Gastrocnemius medialis (tissue), 4 donors: ENCODE data around the gene TP53AIP1. TPM values are rescaled to one million over a fixed set of nuclear protein-coding genes. Genes with fewer than 3 reads are reported as not detected.

Source experiments
- ATAC-seq, 2 donors: fragments of 150-250 bp; one replicate each; pipeline ENCODE4 v1.9.1; 2016
- DNase-seq, 2 donors: peaks; one replicate each; pipeline ENCODE4 v3.0.0-alpha.2; 2019
- H3K27ac ChIP-seq, 4 donors: fragments of 200-600 bp; sonication (generic); 1 replicate in 1 of 4; 2 replicates in 3 of 4; pipeline ENCODE4 v1.5.1; 2016 to 2018; ENCODE audit warnings: mild to moderate bottlenecking in 2 of 4, moderate library complexity in 1 of 4
- H3K27me3 ChIP-seq, 3 donors: fragments of 200-600 bp; sonication (generic) in 2 of 3; 1 replicate in 1 of 3; 2 replicates in 2 of 3; pipeline versions ENCODE4 v1.5.1 to v1.6.0; 2016 to 2019; ENCODE audit warnings: mild to moderate bottlenecking in 1 of 3, moderate library complexity in 1 of 3
- H3K36me3 ChIP-seq, 2 donors: fragments of 200-600 bp; sonication (generic) in 1 of 2; one replicate each; pipeline ENCODE4 v1.5.1; 2017 to 2018
- H3K4me1 ChIP-seq, 2 donors: fragments of 200-600 bp; sonication (generic) in 1 of 2; one replicate each; pipeline ENCODE4 v1.5.1; 2016 to 2017; ENCODE audit warnings: mild to moderate bottlenecking in 2 of 2
- H3K4me3 ChIP-seq, 4 donors: fragments of 200-600 bp; sonication (generic) in 3 of 4; 1 replicate in 1 of 4; 2 replicates in 3 of 4; pipeline ENCODE4 v1.5.1; 2016 to 2019; ENCODE audit warnings: mild to moderate bottlenecking in 2 of 4
- H3K9me3 ChIP-seq, 3 donors: fragments of 200-600 bp; sonication (generic) in 2 of 3; 1 replicate in 1 of 3; 2 replicates in 2 of 3; pipeline ENCODE4 v1.5.1; 2016 to 2019
- CTCF ChIP-seq, 5 experiments: fragments of 450-650 bp in 3 of 5; fragments of 200-600 bp in 2 of 5; sonication (generic) in 2 of 5; IDR thresholded peaks in 4 of 5; conservative IDR thresholded peaks in 1 of 5; 1 replicate in 4 of 5; 2 replicates in 1 of 5; pipeline ENCODE4 v1.5.1; 2016 to 2019; ENCODE audit warnings: antibody characterized with exemption in 5 of 5, mild to moderate bottlenecking in 3 of 5, moderate library complexity in 3 of 5
- POLR2A ChIP-seq, 2 donors: fragments of 450-650 bp; IDR thresholded peaks; one replicate each; pipeline ENCODE4 v1.6.1; 2017; ENCODE audit warnings: antibody characterized with exemption in 2 of 2, mild to moderate bottlenecking in 2 of 2, moderate library complexity in 2 of 2
- in situ Hi-C, 4 donors: fragments of 200-750 bp; cut with MboI; loops; one replicate each; pipeline versions ENCODE4 v1.15.0 to v1.8.0; 2017; ENCODE audit warnings: low sequenced_read_pairs in 4 of 4
- intact Hi-C: fragments of 100-400 bp; cut with DNase I; formaldehyde crosslinking; loops from one replicate; pipeline ENCODE4 v1.15.1; 2023; ENCODE audit warnings: low total_unique reads
- total RNA-seq, 4 donors: library from RNA; depleted of rRNA; stranded (reverse); fragments of >200 nt; gene quantifications; one replicate each; pipeline versions ENCODE4 v1.1.0 to v1.2.3, GENCODE V29; 2016

The TP53AIP1 gene
- total RNA-seq, 4 donors from 2014 or later, result not detected

DNA sequence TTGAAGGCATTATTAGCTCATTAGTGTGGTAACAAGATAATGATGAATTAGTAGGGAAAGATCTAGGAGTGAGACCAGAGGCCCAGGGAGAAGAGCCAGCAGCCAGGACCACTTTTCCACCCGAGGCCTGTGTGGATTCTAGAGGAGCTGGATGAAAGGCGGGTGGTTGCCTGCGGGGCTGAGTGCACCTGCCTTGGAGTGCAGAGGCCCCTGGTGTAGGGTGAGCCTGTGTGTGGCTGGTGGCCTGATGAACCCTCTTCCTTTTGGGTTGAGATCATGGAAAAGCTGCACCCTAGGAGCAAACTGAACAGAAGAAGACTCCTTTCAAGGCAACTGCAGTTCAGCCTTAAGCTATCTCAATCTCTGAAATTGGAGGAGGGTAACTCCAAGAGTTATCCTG lies 5.9 kb upstream of the TP53AIP1 start:
- Histone ChIP-seq H3K27ac (no peak overlapping the region), H3K27me3 (peaks cover 0 to 4% (median 0%) of the 10 kb centered on the region in 3 donors), H3K36me3 (no peaks in the 10 kb centered on the region), H3K4me1 (no peaks in the 10 kb centered on the region), H3K9me3 (no peaks in the 10 kb centered on the region), H3K4me3 (no peak overlapping the region)
- TF ChIP-seq CTCF (IDR thresholded peaks at IDR 0.05 in 4 of 5, conservative IDR thresholded peaks at IDR 0.05 in 1 of 5), result no peak
- TF ChIP-seq POLR2A (IDR thresholded peaks at IDR 0.05), result no peak
- no peak for DNase-seq
- ATAC-seq, result no peak
- in situ Hi-C loops (no loop called here), intact Hi-C loops (no loop called here)

GRCh38 chr11:128947773-128948172 lies 5.1 kb upstream of the TP53AIP1 start:
- in situ Hi-C loops (no loop called here), intact Hi-C loops (no loop called here)
- TF ChIP-seq CTCF (IDR thresholded peaks at IDR 0.05 in 4 of 5, conservative IDR thresholded peaks at IDR 0.05 in 1 of 5) (no peak), POLR2A (IDR thresholded peaks at IDR 0.05) (no peak)
- H3K4me1 ChIP-seq, result no peaks in the 10 kb centered on the region
- peaks cover 0 to 4% (median 0%) of the 10 kb centered on the region in 3 donors for H3K27me3 ChIP-seq
- no peak for ATAC-seq
- H3K9me3 ChIP-seq, result no peaks in the 10 kb centered on the region
- H3K36me3 ChIP-seq, result no peaks in the 10 kb centered on the region
- no peak overlapping the region for H3K4me3 ChIP-seq
- DNase-seq, result no peak
- H3K27ac ChIP-seq, result no peak overlapping the region

GRCh38 chr11:128946648-128947047 lies 4.0 kb upstream of the TP53AIP1 start:
- DNase-seq, result no peak
- Histone ChIP-seq H3K36me3 (no peaks in the 10 kb centered on the region), H3K9me3 (no peaks in the 10 kb centered on the region), H3K4me1 (no peaks in the 10 kb centered on the region), H3K27me3 (peaks cover 0 to 6% (median 0%) of the 10 kb centered on the region in 3 donors), H3K27ac (no peak overlapping the region), H3K4me3 (no peak overlapping the region)
- no peak for ATAC-seq
- TF ChIP-seq CTCF (IDR thresholded peaks at IDR 0.05 in 4 of 5, conservative IDR thresholded peaks at IDR 0.05 in 1 of 5) (no peak), POLR2A (IDR thresholded peaks at IDR 0.05) (no peak)
- in situ Hi-C loops, result no loop called here
- intact Hi-C loops, result no loop called here

GRCh38 chr11:128943428-128943976 lies 831 bp upstream of the TP53AIP1 start:
- TF ChIP-seq POLR2A (IDR thresholded peaks at IDR 0.05) (no peak), CTCF (IDR thresholded peaks at IDR 0.05 in 4 of 5, conservative IDR thresholded peaks at IDR 0.05 in 1 of 5) (no peak)
- in situ Hi-C loops, result no loop called here
- Histone ChIP-seq H3K4me3 (no peak overlapping the region), H3K9me3 (no peaks in the 10 kb centered on the region), H3K36me3 (no peaks in the 10 kb centered on the region), H3K27ac (no peak overlapping the region), H3K27me3 (peaks cover 0 to 15% (median 5%) of the 10 kb centered on the region in 3 donors), H3K4me1 (no peaks in the 10 kb centered on the region)
- ATAC-seq (no peak), DNase-seq (no peak)
- intact Hi-C loops, result no loop called here

- intact Hi-C loops, result no loop called here
- Histone ChIP-seq H3K27me3 (peaks cover 0 to 15% (median 5%) of the 10 kb centered on the region in 3 donors), H3K27ac (no peak overlapping the region), H3K4me1 (no peaks in the 10 kb centered on the region), H3K4me3 (no peak overlapping the region), H3K36me3 (no peaks in the 10 kb centered on the region), H3K9me3 (no peaks in the 10 kb centered on the region)
- no peak for ATAC-seq
- no peak for TF ChIP-seq POLR2A (IDR thresholded peaks at IDR 0.05)
- no peak for TF ChIP-seq CTCF (IDR thresholded peaks at IDR 0.05 in 4 of 5, conservative IDR thresholded peaks at IDR 0.05 in 1 of 5)
- in situ Hi-C loops, result no loop called here
- no peak for DNase-seq
These were observed 429 bp downstream of the TP53AIP1 start for GRCh38 chr11:128942272-128942612.
